Testis (tissue), 3 donors: ENCODE data around the gene CHRM1. TPM values are rescaled to one million over a fixed set of nuclear protein-coding genes. Genes with fewer than 3 reads are reported as not detected.

Experiments used
- DNase-seq: peaks from one replicate; pipeline ENCODE4 v3.0.0-alpha.2; 2019
- H3K27ac ChIP-seq, 2 donors: fragments of 200-600 bp; sonication (generic); one replicate each; pipeline ENCODE4 v1.5.1; 2019
- H3K27me3 ChIP-seq: fragments of 200-600 bp; sonication (generic); one replicate; pipeline ENCODE4 v1.5.1; 2019
- H3K36me3 ChIP-seq: fragments of 200-600 bp; sonication (generic); one replicate; pipeline ENCODE4 v1.5.1; 2017; ENCODE audit warnings: low read depth; ENCODE audit errors: missing control alignments
- H3K4me1 ChIP-seq: fragments of 200-600 bp; sonication (generic); one replicate; pipeline ENCODE4 v1.5.1; 2019
- H3K4me3 ChIP-seq, 2 donors: fragments of 200-600 bp; sonication (generic); one replicate each; pipeline ENCODE4 v1.5.1; 2017 to 2019
- H3K9me3 ChIP-seq: fragments of 200-600 bp; sonication (generic); one replicate; pipeline ENCODE4 v1.5.1; 2017
- CTCF ChIP-seq, 3 experiments: fragments of 450-650 bp in 2 of 3; fragments of 200-600 bp in 1 of 3; sonication (generic) in 1 of 3; IDR thresholded peaks; one replicate each; pipeline ENCODE4 v1.5.1; 2016 to 2019; ENCODE audit warnings: antibody characterized with exemption in 3 of 3, mild to moderate bottlenecking in 2 of 3, moderate library complexity in 1 of 3
- POLR2A ChIP-seq: fragments of 450-650 bp; IDR thresholded peaks from one replicate; pipeline ENCODE4 v1.6.1; 2017; ENCODE audit warnings: antibody characterized with exemption, mild to moderate bottlenecking, moderate library complexity
- WGBS, 2 donors: methylation state at CpG; one replicate each; pipeline ENCODE4 v1.1.5; 2018; 5-methylcytosine and 5-hydroxymethylcytosine counted together
- intact Hi-C: fragments of 100-400 bp; cut with DNase I; formaldehyde crosslinking; loops from one replicate; pipeline ENCODE4 v1.15.1; 2023; ENCODE audit warnings: low total_unique reads
- polyA plus RNA-seq: library from polyadenylated mRNA; stranded (reverse); fragments of 350-450 nt; fragmentation: Illumina TruSeq; extraction: RNeasy Lipid Tissue Mini Kit (QIAGEN cat#74804); gene quantifications from one replicate; pipeline ENCODE4 v1.2.3, GENCODE V29; 2014; ENCODE audit warnings: low read depth, low replicate concordance; ENCODE audit not compliant: insufficient read depth
- total RNA-seq, 2 donors: library from RNA; depleted of rRNA; stranded (reverse); fragments of >200 nt; gene quantifications; one replicate each; pipeline ENCODE4 v1.2.3, GENCODE V29; 2016

CHRM1 gene
- total and polyA plus RNA-seq, 3 donors from 2014 or later: 0.06 to 0.45 (median 0.39) TPM

- Histone ChIP-seq H3K36me3 (peaks cover 3% of the 10 kb centered on the region), H3K27ac (peak overlapping the region; percentile 95 to 97), H3K27me3 (no peaks in the 10 kb centered on the region), H3K4me1 (peaks cover 23% of the 10 kb centered on the region), H3K4me3 (peak overlapping the region; percentile 94 to 100), H3K9me3 (no peaks in the 10 kb centered on the region)
- TF ChIP-seq CTCF (IDR thresholded peaks at IDR 0.05) (no peak), POLR2A (no peak)
- intact Hi-C loops: no loop called here
- peak; percentile 95 for DNase-seq
- WGBS, 2 donors: 4 to 5% methylated on average over 20 to 21 of the region's 21 CpGs
Observed at GRCh38 chr11:62881579-62882430, 39.4 kb downstream of the CHRM1 start.

GRCh38 chr11:62880803-62881578, 40.2 kb downstream of the CHRM1 start, which contains the start of gene SLC3A2:
Gene SLC3A2, plus strand, starts transcription at chr11:62880896. Its CDS starts 128 bp downstream, at chr11:62881024.
- peak within 1 kb of the TSS; percentile 95 to 97 for H3K27ac ChIP-seq
- no peaks in the 10 kb centered on the region for H3K36me3 ChIP-seq
- intact Hi-C loops: no loop called here
- H3K4me1 ChIP-seq: peaks cover 23% of the 10 kb centered on the region
- TF ChIP-seq POLR2A: peak; percentile 96
- peak; percentile 32 to 71 (median 70) for TF ChIP-seq CTCF (IDR thresholded peaks at IDR 0.05)
- WGBS, 2 donors: 0% methylated on average over 12 to 51 of the region's 69 CpGs
- no peaks in the 10 kb centered on the region for H3K9me3 ChIP-seq
- DNase-seq: peak; percentile 93
- peak within 1 kb of the TSS; percentile 94 to 100 for H3K4me3 ChIP-seq
- H3K27me3 ChIP-seq: no peaks in the 10 kb centered on the region

GRCh38 chr11:62880231-62880802, 40.8 kb downstream of the CHRM1 start:
- intact Hi-C loops: no loop called here
- DNase-seq: peak; percentile 72
- TF ChIP-seq POLR2A: no peak
- TF ChIP-seq CTCF (IDR thresholded peaks at IDR 0.05): no peak
- Histone ChIP-seq H3K4me1 (peaks cover 23% of the 10 kb centered on the region), H3K9me3 (no peaks in the 10 kb centered on the region), H3K27ac (peak overlapping the region; percentile 95 to 97), H3K27me3 (no peaks in the 10 kb centered on the region), H3K36me3 (no peaks in the 10 kb centered on the region), H3K4me3 (peak overlapping the region; percentile 94 to 100)
- WGBS, 2 donors: 1% methylated on average over 13 to 16 of the region's 16 CpGs

- intact Hi-C loops: no loop called here
- peak; percentile 53 for DNase-seq
- Histone ChIP-seq H3K4me1 (peaks cover 23% of the 10 kb centered on the region), H3K27ac (peak overlapping the region; percentile 95 to 97), H3K27me3 (no peaks in the 10 kb centered on the region), H3K36me3 (no peaks in the 10 kb centered on the region), H3K9me3 (no peaks in the 10 kb centered on the region), H3K4me3 (no peak overlapping the region)
- 39 to 42% methylated on average over 7 of the region's 7 CpGs for WGBS, 2 donors
- TF ChIP-seq CTCF (IDR thresholded peaks at IDR 0.05) (no peak), POLR2A (no peak)
Observed at GRCh38 chr11:62879235-62879978, 41.8 kb downstream of the CHRM1 start.
